Adrenal gland (tissue), 12 donors: ENCODE measurements around the gene MBNL2. TPM values are rescaled to one million over a fixed set of nuclear protein-coding genes. Genes with fewer than 3 reads are reported as not detected.

Experiments used
- DNase-seq, 7 donors: peaks; one replicate each; pipeline ENCODE4 v3.0.0-alpha.2; 2019 to 2020
- H3K27ac ChIP-seq, 5 donors: fragments of 200-600 bp; sonication (generic) in 4 of 5; 1 replicate in 3 of 5; 2 replicates in 2 of 5; pipeline versions ENCODE4 v1.5.1 to v1.8.0; 2016 to 2020; ENCODE audit warnings: mild to moderate bottlenecking in 1 of 5
- H3K27me3 ChIP-seq: fragments of 200-600 bp; 2 replicates; pipeline ENCODE4 v1.8.0; 2021
- H3K36me3 ChIP-seq, 2 donors: fragments of 200-600 bp; replicated peaks in 1 of 2; 1 replicate in 1 of 2; 2 replicates in 1 of 2; pipeline versions ENCODE4 v1.5.1 to v1.8.0; 2018 to 2022
- H3K4me1 ChIP-seq, 2 donors: fragments of 200-600 bp; replicated peaks in 1 of 2; 1 replicate in 1 of 2; 2 replicates in 1 of 2; pipeline versions ENCODE4 v1.5.1 to v1.8.0; 2018 to 2021
- H3K4me3 ChIP-seq, 4 donors: fragments of 200-600 bp; sonication (generic) in 3 of 4; one replicate each; pipeline ENCODE4 v1.5.1; 2016 to 2018
- H3K9me3 ChIP-seq, 3 donors: fragments of 200-600 bp; sonication (generic) in 1 of 3; replicated peaks in 1 of 3; 1 replicate in 2 of 3; 2 replicates in 1 of 3; pipeline versions ENCODE4 v1.5.1 to v1.8.0; 2016 to 2021
- CTCF ChIP-seq, 6 experiments: fragments of 450-650 bp in 4 of 6; fragments of 200-600 bp in 2 of 6; sonication (generic) in 1 of 6; IDR thresholded peaks; 1 replicate in 5 of 6; 2 replicates in 1 of 6; pipeline versions ENCODE4 v1.5.1 to v1.8.0; 2016 to 2021; ENCODE audit warnings: antibody characterized with exemption in 6 of 6, mild to moderate bottlenecking in 2 of 6, moderate library complexity in 1 of 6
- POLR2A ChIP-seq, 2 donors: fragments of 450-650 bp; IDR thresholded peaks; one replicate each; pipeline ENCODE4 v1.6.1; 2017; ENCODE audit warnings: antibody characterized with exemption in 2 of 2, mild to moderate bottlenecking in 2 of 2, moderate library complexity in 1 of 2
- WGBS, 4 donors: extraction: QIAGEN DNeasy Blood & Tissue Kit in 2 of 4; methylation state at CpG; one replicate each; pipeline versions ENCODE4 v1.1.5 to v1.1.7; 2013 to 2017; 5-methylcytosine and 5-hydroxymethylcytosine counted together
- intact Hi-C, 2 donors: fragments of 100-400 bp; cut with DNase I; formaldehyde crosslinking; loops; one replicate each; pipeline versions ENCODE4 v1.14.1 to v1.15.0; 2022 to 2023
- polyA plus RNA-seq, 3 donors: library from polyadenylated mRNA; stranded (reverse); fragments of 200-250 nt in 2 of 3; fragments of 350-450 nt in 1 of 3; fragmentation: Illumina TruSeq in 1 of 3; extraction: RNeasy Lipid Tissue Mini Kit (QIAGEN cat#74804) in 1 of 3; gene quantifications; one replicate each; pipeline ENCODE4 v1.2.3, GENCODE V29; 2013 to 2014
- total RNA-seq, 9 donors: library from RNA; depleted of rRNA in 4 of 9; stranded (reverse); fragments of >200 nt in 4 of 9; fragments of 120-200 nt in 1 of 9; fragmentation: NEBNext Ultra II Directional in 1 of 9; extraction: Animal tissue kit (Norgen Biotek cat#: 25700) in 1 of 9; gene quantifications; one replicate each; pipeline versions ENCODE4 v1.1.0 to v1.2.4, GENCODE V29; 2013 to 2023
- donor health status: healthy with polysubstance abuse.
- donor health status: Bipolar disorder and iron deficiency.
- donor health status: DM: yes; HTN: yes; CAD: no.
- donor health status: DM: no; HTN: no; CAD: no.
- donor health status: DM: no; HTN: no; CAD: no.
- donor health status: DM: yes; HTN: yes; CAD: no.

Gene MBNL2
- total and polyA plus RNA-seq, 12 donors: 29.2 to 250 (median 130) TPM

- H3K9me3 ChIP-seq: no peaks in the 10 kb centered on the region
- H3K27me3 ChIP-seq: no peaks in the 10 kb centered on the region
- no peak overlapping the region for H3K27ac ChIP-seq
- H3K4me3 ChIP-seq: no peak overlapping the region
- intact Hi-C loops: no loop called here
- WGBS, 4 donors: 90 to 95% (median 91%) methylated on average over 2 of the region's 2 CpGs
- no peaks in the 10 kb centered on the region for H3K36me3 ChIP-seq
- no peak for TF ChIP-seq POLR2A (IDR thresholded peaks at IDR 0.05)
- no peak for DNase-seq
- H3K4me1 ChIP-seq: no peaks in the 10 kb centered on the region
These were observed 42.6 kb upstream of the MBNL2 start for GRCh38 chr13:97179501-97179900.

GRCh38 chr13:97182111-97182890 lies 39.8 kb upstream of the MBNL2 start:
- H3K4me3 ChIP-seq: no peak overlapping the region
- H3K36me3 ChIP-seq: no peaks in the 10 kb centered on the region
- TF ChIP-seq POLR2A (IDR thresholded peaks at IDR 0.05) (no peak), CTCF (IDR thresholded peaks at IDR 0.05) (no peak)
- no peaks in the 10 kb centered on the region for H3K4me1 ChIP-seq
- no peaks in the 10 kb centered on the region for H3K27me3 ChIP-seq
- intact Hi-C loops: no loop called here
- no peaks in the 10 kb centered on the region for H3K9me3 ChIP-seq
- WGBS, 4 donors: 88 to 90% (median 89%) methylated on average over 6 of the region's 6 CpGs
- H3K27ac ChIP-seq: no peak overlapping the region
- DNase-seq: no peak

GRCh38 chr13:97185291-97185690 lies 36.8 kb upstream of the MBNL2 start:
- WGBS, 4 donors: 89 to 97% (median 95%) methylated on average over 3 of the region's 3 CpGs
- Histone ChIP-seq H3K4me3 (no peak overlapping the region), H3K27me3 (no peaks in the 10 kb centered on the region), H3K9me3 (no peaks in the 10 kb centered on the region), H3K27ac (no peak overlapping the region), H3K4me1 (no peaks in the 10 kb centered on the region), H3K36me3 (no peaks in the 10 kb centered on the region)
- intact Hi-C loops: no loop called here
- TF ChIP-seq CTCF (IDR thresholded peaks at IDR 0.05) (no peak), POLR2A (IDR thresholded peaks at IDR 0.05) (no peak)
- DNase-seq: no peak

GRCh38 chr13:97185751-97186150 lies 36.4 kb upstream of the MBNL2 start:
- H3K4me3 ChIP-seq: no peak overlapping the region
- no peaks in the 10 kb centered on the region for H3K27me3 ChIP-seq
- intact Hi-C loops: no loop called here
- 93 to 97% (median 94%) methylated on average over 3 of the region's 3 CpGs for WGBS, 4 donors
- H3K27ac ChIP-seq: no peak overlapping the region
- H3K4me1 ChIP-seq: no peaks in the 10 kb centered on the region
- no peaks in the 10 kb centered on the region for H3K9me3 ChIP-seq
- H3K36me3 ChIP-seq: no peaks in the 10 kb centered on the region
- TF ChIP-seq POLR2A (IDR thresholded peaks at IDR 0.05): no peak
- no peak for TF ChIP-seq CTCF (IDR thresholded peaks at IDR 0.05)
- DNase-seq: no peak

GRCh38 chr13:97188207-97188606 lies 33.9 kb upstream of the MBNL2 start:
- intact Hi-C loops: no loop called here

More at GRCh38 chr13:97188207-97188606, 33.9 kb upstream of the MBNL2 start:
- no peaks in the 10 kb centered on the region for H3K4me1 ChIP-seq
- H3K4me3 ChIP-seq: no peak overlapping the region
- H3K36me3 ChIP-seq: no peaks in the 10 kb centered on the region
- no peak for DNase-seq
- H3K27me3 ChIP-seq: no peaks in the 10 kb centered on the region
- no peak overlapping the region for H3K27ac ChIP-seq
- WGBS, 4 donors: 71 to 91% (median 82%) methylated on average over 5 to 8 of the region's 8 CpGs
- H3K9me3 ChIP-seq: no peaks in the 10 kb centered on the region
- no peak for TF ChIP-seq CTCF (IDR thresholded peaks at IDR 0.05)
- TF ChIP-seq POLR2A (IDR thresholded peaks at IDR 0.05): no peak
